IMR-90 (cell line): ENCODE results near the gene PCCA. TPM values are rescaled to one million over a fixed set of nuclear protein-coding genes. Genes with fewer than 3 reads are reported as not detected.
A peak's percentile ranks its signal among the peaks of the same experiment; 100 is the strongest.

Experiments
- ATAC-seq: fragments of 200-7000 bp; cut with Tn5 transposase; 2 replicates; pipeline ENCODE4 v1.9.1; 2020; ENCODE audit warnings: low read depth, mild to moderate bottlenecking, moderate library complexity
- BruUV-seq: library from RNA; stranded (reverse); fragments of 400-500 nt; replicated peaks from 2 replicates; lab custom pipeline; 2021; lab: Mats Ljungman, UMichigan
- CTCF ChIA-PET: fragments of 300-600 bp; formaldehyde crosslinking; extraction: SDS; loops from one replicate; lab custom pipeline; 2021; ENCODE audit warnings: antibody characterized with exemption; lab: Yijun Ruan, JAX
- POLR2A ChIA-PET: fragments of 300-600 bp; sonication (Branson Sonifier 250); formaldehyde crosslinking; loops from one replicate; lab custom pipeline; 2022; ENCODE audit warnings: antibody characterized with exemption; ENCODE audit not compliant: unreplicated experiment; lab: Charles Lee
- DNase-seq: peaks from one replicate; pipeline ENCODE4 v3.0.0; 2013
- H2AFZ ChIP-seq: replicated peaks from 2 replicates; pipeline ENCODE3; 2013; ENCODE audit warnings: low read length, mild to moderate bottlenecking; ENCODE audit not compliant: poor library complexity
- H2AK5ac ChIP-seq: 2 replicates; pipeline ENCODE4 v1.6.1; 2013; ENCODE audit warnings: low read depth, low read length, inconsistent platforms
- H2AK9ac ChIP-seq: replicated peaks from 2 replicates; pipeline ENCODE3; 2013; ENCODE audit warnings: mild to moderate bottlenecking, low read depth, low read length, moderate library complexity; ENCODE audit not compliant: poor library complexity
- H2BK120ac ChIP-seq: 2 replicates; pipeline ENCODE4 v1.6.1; 2013; ENCODE audit warnings: low read depth, low read length, inconsistent platforms
- H2BK15ac ChIP-seq: 3 replicates; pipeline ENCODE4 v1.6.1; 2013; ENCODE audit warnings: low read depth, low read length, inconsistent platforms
- H2BK20ac ChIP-seq: 2 replicates; pipeline ENCODE4 v1.6.1; 2013; ENCODE audit warnings: low read depth, mild to moderate bottlenecking, inconsistent platforms, low read length, moderate library complexity
- H2BK5ac ChIP-seq: 2 replicates; pipeline ENCODE4 v1.6.1; 2013; ENCODE audit warnings: mild to moderate bottlenecking, low read depth, low read length, inconsistent platforms; ENCODE audit not compliant: poor library complexity, severe bottlenecking
- H3K14ac ChIP-seq: replicated peaks from 2 replicates; pipeline ENCODE4 v1.6.1; 2013; ENCODE audit warnings: low read depth, low read length, inconsistent platforms
- H3K18ac ChIP-seq: 2 replicates; pipeline ENCODE4 v1.6.1; 2013; ENCODE audit warnings: low read depth, low read length, control low read depth
- H3K23ac ChIP-seq: 2 replicates; pipeline ENCODE4 v1.6.1; 2013; ENCODE audit warnings: low read depth, low read length, inconsistent platforms
- H3K27ac ChIP-seq: 2 replicates; pipeline ENCODE4 v1.5.1; 2013; ENCODE audit warnings: mild to moderate bottlenecking, control low read depth, low read length; ENCODE audit not compliant: insufficient read depth
- H3K27me3 ChIP-seq: 2 replicates; pipeline ENCODE4 v1.6.1; 2013; ENCODE audit warnings: low read length; ENCODE audit not compliant: control insufficient read depth, insufficient read depth
- H3K36me3 ChIP-seq: 2 replicates; pipeline ENCODE4 v1.6.1; 2013; ENCODE audit warnings: low read length, mixed read lengths; ENCODE audit not compliant: control insufficient read depth, insufficient read depth
- H3K4ac ChIP-seq: 2 replicates; pipeline ENCODE4 v1.6.1; 2013; ENCODE audit warnings: low read depth, low read length, inconsistent platforms
- H3K4me1 ChIP-seq: 2 replicates; pipeline ENCODE4 v1.6.1; 2013; ENCODE audit warnings: low read length, mixed read lengths; ENCODE audit not compliant: control insufficient read depth, insufficient read depth
- H3K4me2 ChIP-seq: 2 replicates; pipeline ENCODE4 v1.6.1; 2013; ENCODE audit warnings: low read depth, mild to moderate bottlenecking, control low read depth, low read length, moderate library complexity
- H3K4me3 ChIP-seq: 2 replicates; pipeline ENCODE4 v1.5.1; 2013; ENCODE audit warnings: low read depth, mild to moderate bottlenecking, control low read depth, low read length, moderate library complexity; ENCODE audit not compliant: insufficient read depth
- H3K56ac ChIP-seq: 2 replicates; pipeline ENCODE4 v1.6.1; 2013; ENCODE audit warnings: low read length, inconsistent platforms; ENCODE audit not compliant: insufficient read depth; ENCODE audit errors: extremely low read depth
- H3K79me1 ChIP-seq, 2 experiments: 2 replicates each; pipeline ENCODE4 v1.6.1; 2013; ENCODE audit warnings: low read length in 2 of 2, inconsistent platforms in 1 of 2, low read depth in 1 of 2
- H3K9ac ChIP-seq: 2 replicates; pipeline ENCODE4 v1.6.1; 2013; ENCODE audit warnings: low read depth, low read length, control low read depth
- H3K9me1 ChIP-seq: 2 replicates; pipeline ENCODE4 v1.6.1; 2013; ENCODE audit warnings: low read length, inconsistent platforms; ENCODE audit not compliant: insufficient read depth
- H3K9me3 ChIP-seq: 2 replicates; pipeline ENCODE4 v1.6.1; 2013; ENCODE audit warnings: low read length; ENCODE audit not compliant: control insufficient read depth, insufficient read depth
- H4K20me1 ChIP-seq: 2 replicates; pipeline ENCODE4 v1.6.1; 2013; ENCODE audit warnings: low read length, inconsistent platforms; ENCODE audit not compliant: insufficient read depth
- H4K5ac ChIP-seq: 2 replicates; pipeline ENCODE4 v1.6.1; 2013; ENCODE audit warnings: mild to moderate bottlenecking, low read depth, low read length, control low read depth
- H4K8ac ChIP-seq, 2 experiments: 2 replicates each; pipeline ENCODE4 v1.6.1; 2013; ENCODE audit warnings: low read depth in 2 of 2, low read length in 2 of 2, control low read depth in 1 of 2, inconsistent platforms in 1 of 2
- H4K91ac ChIP-seq: 2 replicates; pipeline ENCODE4 v1.6.1; 2013; ENCODE audit warnings: low read depth, low read length, inconsistent platforms; ENCODE audit not compliant: insufficient read depth
- BHLHE40 ChIP-seq: fragments of 150-350 bp; IDR thresholded peaks from 2 replicates; pipeline ENCODE4 v1.6.1; 2016; ENCODE audit warnings: mild to moderate bottlenecking, low read depth, low read length
- CEBPB ChIP-seq: IDR thresholded peaks from 2 replicates; pipeline ENCODE4 v1.6.1; 2012; ENCODE audit warnings: low read depth, low read length, improper control_type of control experiment
- CHD1 ChIP-seq: IDR thresholded peaks from 2 replicates; pipeline ENCODE4 v1.6.1; 2012; ENCODE audit warnings: low read depth, low read length, improper control_type of control experiment
- CTCF ChIP-seq: conservative IDR thresholded peaks from 2 replicates; pipeline ENCODE4 v1.5.1; 2012; ENCODE audit warnings: mild to moderate bottlenecking, low read depth, low read length, improper control_type of control experiment
- FOS ChIP-seq: fragments of 150-350 bp; IDR thresholded peaks from 2 replicates; pipeline ENCODE4 v1.6.1; 2016; ENCODE audit warnings: low read depth, low read length
- MAFK ChIP-seq: IDR thresholded peaks from 2 replicates; pipeline ENCODE4 v1.6.1; 2012; ENCODE audit warnings: low read depth, low read length, improper control_type of control experiment
- MAZ ChIP-seq: IDR thresholded peaks from 2 replicates; pipeline ENCODE4 v1.6.1; 2012; ENCODE audit warnings: low read depth, mild to moderate bottlenecking, low read length, improper control_type of control experiment, moderate library complexity, borderline replicate concordance
- MXI1 ChIP-seq: IDR thresholded peaks from 2 replicates; pipeline ENCODE4 v1.6.1; 2012; ENCODE audit warnings: low read depth, mild to moderate bottlenecking, low read length, moderate library complexity, borderline replicate concordance
- NFE2L2 ChIP-seq: fragments of 150-350 bp; IDR thresholded peaks from 2 replicates; pipeline ENCODE4 v1.6.1; 2016; ENCODE audit warnings: low read depth, mild to moderate bottlenecking, low read length
- POLR2A ChIP-seq: IDR thresholded peaks from 2 replicates; pipeline ENCODE4 v1.6.1; 2012; ENCODE audit warnings: mild to moderate bottlenecking, low read depth, low read length
- RAD21 ChIP-seq: IDR thresholded peaks from 2 replicates; pipeline ENCODE4 v1.6.1; 2012; ENCODE audit warnings: low read length, improper control_type of control experiment
- RCOR1 ChIP-seq: IDR thresholded peaks from 2 replicates; pipeline ENCODE4 v1.6.1; 2012; ENCODE audit warnings: mild to moderate bottlenecking, low read length, improper control_type of control experiment; ENCODE audit not compliant: insufficient replicate concordance
- WGBS, 2 experiments: methylation state at CpG; one replicate each; pipeline versions ENCODE4 v1.1.5 to v1.1.7; 2013; ENCODE audit warnings: missing lambda C conversion rate in 2 of 2; ENCODE audit not compliant: insufficient read length in 1 of 2; ENCODE audit errors: extremely low coverage in 2 of 2; 5-methylcytosine and 5-hydroxymethylcytosine counted together
- dilution Hi-C: fragments of 300-500 bp; cut with HindIII; formaldehyde crosslinking; loops from one replicate; pipeline ENCODE4 v1.14.3; 2018; ENCODE audit warnings: low sequenced_read_pairs; ENCODE audit not compliant: unreplicated experiment
- in situ Hi-C: fragments of 300-500 bp; cut with MboI; formaldehyde crosslinking; loops from 3 replicates; pipeline ENCODE4 v1.14.3; 2019; ENCODE audit warnings: low sequenced_read_pairs, inconsistent platforms, mixed read lengths
- intact Hi-C: fragments of 100-400 bp; cut with micrococcal nuclease; formaldehyde crosslinking; loops from 2 replicates; pipeline ENCODE4 v1.10.0; 2022
- polyA plus RNA-seq, 3 experiments: library from polyadenylated mRNA; depleted of rRNA; stranded (reverse); fragments of >200 nt; gene quantifications; 2 replicates each; pipeline ENCODE4 v1.2.3, GENCODE V29; 2012; ENCODE audit warnings: low replicate concordance in 1 of 3
- total RNA-seq: library from RNA; depleted of rRNA; stranded (reverse); fragments of >200 nt; gene quantifications from 2 replicates; pipeline ENCODE4 v1.2.3, GENCODE V29; 2012
- TF ChIP-seq, protein P1 (sequence below): fragments of 150-350 bp; IDR thresholded peaks from 2 replicates; pipeline ENCODE4 v1.6.1; 2017; ENCODE audit warnings: mild to moderate bottlenecking, antibody characterized with exemption, low read length, low read depth
- TF ChIP-seq, protein P2 (sequence below): fragments of 150-350 bp; IDR thresholded peaks from 2 replicates; pipeline ENCODE4 v1.6.1; 2016; ENCODE audit warnings: low read depth, mild to moderate bottlenecking, low read length, moderate library complexity, borderline replicate concordance

PCCA gene
- total and polyA plus RNA-seq, 2 of the 4 experiments (the other 2 are of a cell fraction) = 7.6 to 24.0 TPM

GRCh38 chr13:100234524-100235136, 145.7 kb downstream of the PCCA start:
- no peak overlapping the region for H3K9ac ChIP-seq
- in situ Hi-C loops = loop anchor here (5.0 to 10.0 kb wide), 3 partner anchors 250 to 580 kb away; partner anchors contain the start of gene ZIC2
- TF ChIP-seq NFE2L2 = no peak
- TF ChIP-seq POLR2A = no peak
- no peak for TF ChIP-seq RAD21
- no peak for TF ChIP-seq CHD1
- TF ChIP-seq MXI1 = no peak
- TF ChIP-seq, protein P1, sequence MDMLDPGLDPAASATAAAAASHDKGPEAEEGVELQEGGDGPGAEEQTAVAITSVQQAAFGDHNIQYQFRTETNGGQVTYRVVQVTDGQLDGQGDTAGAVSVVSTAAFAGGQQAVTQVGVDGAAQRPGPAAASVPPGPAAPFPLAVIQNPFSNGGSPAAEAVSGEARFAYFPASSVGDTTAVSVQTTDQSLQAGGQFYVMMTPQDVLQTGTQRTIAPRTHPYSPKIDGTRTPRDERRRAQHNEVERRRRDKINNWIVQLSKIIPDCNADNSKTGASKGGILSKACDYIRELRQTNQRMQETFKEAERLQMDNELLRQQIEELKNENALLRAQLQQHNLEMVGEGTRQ = no peak
- TF ChIP-seq MAFK = no peak
- TF ChIP-seq MAZ = no peak
- TF ChIP-seq RCOR1 = no peak
- no peak for TF ChIP-seq BHLHE40
- no peak for TF ChIP-seq CTCF
- TF ChIP-seq, protein P2, sequence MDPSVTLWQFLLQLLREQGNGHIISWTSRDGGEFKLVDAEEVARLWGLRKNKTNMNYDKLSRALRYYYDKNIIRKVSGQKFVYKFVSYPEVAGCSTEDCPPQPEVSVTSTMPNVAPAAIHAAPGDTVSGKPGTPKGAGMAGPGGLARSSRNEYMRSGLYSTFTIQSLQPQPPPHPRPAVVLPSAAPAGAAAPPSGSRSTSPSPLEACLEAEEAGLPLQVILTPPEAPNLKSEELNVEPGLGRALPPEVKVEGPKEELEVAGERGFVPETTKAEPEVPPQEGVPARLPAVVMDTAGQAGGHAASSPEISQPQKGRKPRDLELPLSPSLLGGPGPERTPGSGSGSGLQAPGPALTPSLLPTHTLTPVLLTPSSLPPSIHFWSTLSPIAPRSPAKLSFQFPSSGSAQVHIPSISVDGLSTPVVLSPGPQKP = no peak
- TF ChIP-seq FOS = no peak
- TF ChIP-seq CEBPB = no peak; the same call in 1 of the 2 replicates

More at GRCh38 chr13:100234524-100235136, 145.7 kb downstream of the PCCA start:
- Histone ChIP-seq H3K36me3 (no peaks in the 10 kb centered on the region), H4K91ac (no peak overlapping the region), H3K4me2 (peak overlapping the region; percentile 38; the same call in 1 of the 2 replicates), H3K14ac (0 out of 2 replicates have a peak overlapping the region, but pooled peaks have one; percentile 30), H3K23ac (no peak overlapping the region), H3K27ac (no peak overlapping the region; the same call in 1 of the 2 replicates), H3K79me1 (peaks cover 3 to 6% of the 10 kb centered on the region in 2 experiments; a peak in 2 of 4 replicates), H3K9me3 (no peaks in the 10 kb centered on the region), H3K9me1 (no peaks in the 10 kb centered on the region), H2AK5ac (no peak overlapping the region), H2BK120ac (peak overlapping the region; percentile 48), H3K4me3 (no peak overlapping the region), H4K5ac (no peak overlapping the region), H3K4me1 (peaks cover 4% of the 10 kb centered on the region), H2BK5ac (peak overlapping the region; percentile 81), H3K56ac (0 out of 2 replicates have a peak overlapping the region, but pooled peaks have one; percentile 36), H2BK20ac (peak overlapping the region; percentile 16; the same call in 1 of the 2 replicates), H3K4ac (no peak overlapping the region), H2AK9ac (no peak overlapping the region), H4K20me1 (no peaks in the 10 kb centered on the region), H4K8ac (no peak overlapping the region; a peak in 1 of 4 replicates), H3K18ac (peak overlapping the region; percentile 60; the same call in 1 of the 2 replicates), H2AFZ (no peak overlapping the region), H2BK15ac (peak overlapping the region; percentile 60; the same call in 1 of the 3 replicates), H3K27me3 (no peaks in the 10 kb centered on the region)
- WGBS, 2 experiments = no CpG with 5 or more reads among the region's 4 CpGs
- DNase-seq (peak; percentile 55), ATAC-seq (peak; percentile 66)
- ChIA-PET POLR2A (interaction anchor here (0.6 kb wide), 1 partner anchor 146 kb away, joined by 6 read pairs; the partner anchor contains the start of gene PCCA), CTCF (interaction anchor here (0.6 to 1.7 kb wide), 5 partner anchors 39 to 334 kb away, joined by 3 to 6 read pairs (median 3); no protein-coding TSS in a partner anchor)
- intact Hi-C loops = loop anchor here (1.0 to 5.0 kb wide), 7 partner anchors 147 to 578 kb away; partner anchors contain the start of gene PCCA
- BruUV-seq = no TSS peak
- dilution Hi-C loops = no loop called here
